ENCODE measurements around the gene PARD3.

GRCh38 chr10:34437906-34438305, 377.2 kb downstream of the PARD3 start:
- TF ChIP-seq TAF1 (IDR thresholded peaks at IDR 0.05; ENCODE audit: borderline replicate concordance, insufficient read depth, low read length) (no peak), REST (IDR thresholded peaks at IDR 0.05; ENCODE audit: insufficient read depth in 1 of 2, low read depth in 2 of 2, low read length in 2 of 2) (no peak)
